Heart right ventricle (tissue), 16 donors: Measurements from ENCODE around the gene SLC8A1. TPM values are rescaled to one million over a fixed set of nuclear protein-coding genes. Genes with fewer than 3 reads are reported as not detected.

ENCODE experiments used
- ATAC-seq, 8 donors: fragments of 200-7000 bp; cut with Tn5 transposase; one replicate each; pipeline ENCODE4 v1.9.1; 2020; ENCODE audit warnings: mild to moderate bottlenecking in 8 of 8, moderate library complexity in 8 of 8, moderate number of reproducible peaks in 1 of 8
- DNase-seq, 2 donors: peaks; one replicate each; pipeline ENCODE4 v3.0.0-alpha.2; 2020
- H3K27ac ChIP-seq, 10 donors: fragments of 200-600 bp; sonication (generic) in 2 of 10; one replicate each; pipeline versions ENCODE4 v1.5.0 to v1.8.0; 2020 to 2022; ENCODE audit warnings: mild to moderate bottlenecking in 3 of 10
- H3K27me3 ChIP-seq, 7 donors: fragments of 200-600 bp; one replicate each; pipeline ENCODE4 v1.8.0; 2021 to 2022; ENCODE audit warnings: mild to moderate bottlenecking in 2 of 7
- H3K36me3 ChIP-seq, 9 donors: fragments of 200-600 bp; sonication (generic) in 1 of 9; one replicate each; pipeline versions ENCODE4 v1.5.0 to v1.8.0; 2020 to 2022; ENCODE audit warnings: mild to moderate bottlenecking in 2 of 9
- H3K4me1 ChIP-seq, 9 donors: fragments of 200-600 bp; sonication (generic) in 1 of 9; one replicate each; pipeline versions ENCODE4 v1.5.0 to v1.8.0; 2020 to 2022; ENCODE audit warnings: mild to moderate bottlenecking in 4 of 9
- H3K4me3 ChIP-seq, 10 donors: fragments of 200-600 bp; sonication (generic) in 2 of 10; one replicate each; pipeline versions ENCODE4 v1.5.0 to v1.8.0; 2020 to 2022; ENCODE audit warnings: mild to moderate bottlenecking in 7 of 10, moderate library complexity in 2 of 10
- H3K9me3 ChIP-seq, 11 donors: fragments of 200-600 bp in 10 of 11; sonication (generic) in 2 of 11; one replicate each; pipeline versions ENCODE4 v1.5.0 to v1.8.0; 2013 to 2022; ENCODE audit warnings: mild to moderate bottlenecking in 2 of 11, control low read depth in 1 of 11, moderate library complexity in 1 of 11
- CTCF ChIP-seq, 9 donors: fragments of 200-600 bp; sonication (generic) in 2 of 9; IDR thresholded peaks; one replicate each; pipeline versions ENCODE4 v1.5.0 to v1.8.0; 2021 to 2022; ENCODE audit warnings: antibody characterized with exemption in 9 of 9, mild to moderate bottlenecking in 5 of 9, moderate library complexity in 1 of 9
- WGBS, 2 donors: extraction: QIAGEN DNeasy Blood & Tissue Kit; methylation state at CpG; one replicate each; pipeline ENCODE4 v1.1.7; 2013; ENCODE audit warnings: inconsistent platforms in 1 of 2; 5-methylcytosine and 5-hydroxymethylcytosine counted together
- intact Hi-C, 10 donors: fragments of 100-400 bp; cut with DNase I; formaldehyde crosslinking; loops; one replicate each; pipeline versions ENCODE4 v1.11.1 to v1.14.2; 2022
- polyA plus RNA-seq, 2 donors: library from polyadenylated mRNA; stranded (reverse); fragments of 200-250 nt; gene quantifications; one replicate each; pipeline ENCODE4 v1.2.3, GENCODE V29; 2013
- total RNA-seq, 10 donors: library from RNA; stranded (reverse); fragmentation: NEBNext Ultra II Directional in 3 of 10; extraction: Animal tissue kit (Norgen Biotek cat#: 25700) in 3 of 10; gene quantifications; one replicate each; pipeline versions ENCODE4 v1.2.1 to v1.2.4, GENCODE V29; 2021 to 2023
- donor health status: Arrhythmogenic right ventricular cardiomyopathy.
- donor health status: ischemic (EF 13 %, LVEDD 7.1; RV severe dilation, severe dysfunction).
- donor health status: healthy with polysubstance abuse.
- donor health status: DM: no; HTN: yes; CAD: no.
- donor health status: DM: no; HTN: no; CAD: no.
- donor health status: ischemic (EF 25% LVEDD 6.9; RV normal size, moderate dysfunction).
- donor health status: ischemic (EF 25% LVEDD 5.7; RV mildly dilated, moderate dysfunction).
- donor health status: healthy.
- donor health status: DM: yes; HTN: yes; CAD: no.
- donor health status: Ischemic cardiomyopathy.
- donor health status: ischemic (EF 35%, LVEDD 5.7; RV mildly dilated, moderate dysfunction).
- donor health status: nonischemic (EF 11% LVEDD 7.7; RV severe dilation, severe dysfunction).
- donor health status: DM: yes; HTN: yes; CAD: no.
- donor health status: PGD.
- donor health status: ischemic (EF 29% LVEDD 5.4; RV normal size, mild dysfunction).
- donor health status: nonischemic (EF 23%, LVEDD 6.1; RV moderate dilation, normal function).

The SLC8A1 gene
- total and polyA plus RNA-seq, 12 donors: 11.1 to 1,497 (median 1,067) TPM

GRCh38 chr2:40374543-40375240, 77.2 kb downstream of the SLC8A1 start:
- no peak overlapping the region for H3K4me3 ChIP-seq
- ATAC-seq (no peak), DNase-seq (no peak)
- H3K4me1 ChIP-seq: peaks cover 13 to 60% (median 41%) of the 10 kb centered on the region in 9 donors
- intact Hi-C loops: no loop called here
- H3K36me3 ChIP-seq: peaks cover 0 to 4% (median 0%) of the 10 kb centered on the region in 9 donors
- 62 to 71% methylated on average over 2 of the region's 2 CpGs for WGBS, 2 donors
- no peaks in the 10 kb centered on the region for H3K9me3 ChIP-seq
- TF ChIP-seq CTCF (IDR thresholded peaks at IDR 0.05): no peak
- no peak overlapping the region for H3K27ac ChIP-seq
- no peaks in the 10 kb centered on the region for H3K27me3 ChIP-seq

GRCh38 chr2:40373111-40373510, 78.8 kb downstream of the SLC8A1 start:
- Histone ChIP-seq H3K4me3 (no peak overlapping the region), H3K9me3 (no peaks in the 10 kb centered on the region), H3K27me3 (no peaks in the 10 kb centered on the region), H3K36me3 (peaks cover 0 to 4% (median 0%) of the 10 kb centered on the region in 9 donors), H3K27ac (peak overlapping the region in 5 of 10 donors; percentile 4 to 64 (median 40)), H3K4me1 (peaks cover 13 to 68% (median 49%) of the 10 kb centered on the region in 9 donors)
- 65 to 66% methylated on average over 1 of the region's 1 CpG for WGBS, 2 donors
- no peak for DNase-seq
- no peak for TF ChIP-seq CTCF (IDR thresholded peaks at IDR 0.05)
- ATAC-seq: no peak
- intact Hi-C loops: no loop called here

- Histone ChIP-seq H3K9me3 (no peaks in the 10 kb centered on the region), H3K4me1 (peaks cover 13 to 68% (median 49%) of the 10 kb centered on the region in 9 donors), H3K27ac (peak overlapping the region in 8 of 10 donors; percentile 27 to 64 (median 39)), H3K27me3 (no peaks in the 10 kb centered on the region), H3K4me3 (no peak overlapping the region), H3K36me3 (peaks cover 0 to 4% (median 0%) of the 10 kb centered on the region in 9 donors)
- WGBS, 2 donors: 39 to 54% methylated on average over 5 of the region's 5 CpGs
- DNase-seq (no peak), ATAC-seq (peak in 5 of 8 donors; percentile 29 to 67 (median 33))
- intact Hi-C loops: no loop called here
- TF ChIP-seq CTCF (IDR thresholded peaks at IDR 0.05): no peak
These were observed 79.5 kb downstream of the SLC8A1 start for GRCh38 chr2:40372283-40372985.

- ATAC-seq (peak; percentile 37 to 81 (median 70)), DNase-seq (peak in 1 of 2 donors; percentile 53)
- 21 to 23% methylated on average over 4 of the region's 4 CpGs for WGBS, 2 donors
- peaks cover 13 to 73% (median 49%) of the 10 kb centered on the region in 9 donors for H3K4me1 ChIP-seq
- H3K9me3 ChIP-seq: no peaks in the 10 kb centered on the region
- peak overlapping the region in 8 of 10 donors; percentile 27 to 64 (median 39) for H3K27ac ChIP-seq
- H3K36me3 ChIP-seq: no peaks in the 10 kb centered on the region
- intact Hi-C loops: no loop called here
- TF ChIP-seq CTCF (IDR thresholded peaks at IDR 0.05): no peak
- H3K27me3 ChIP-seq: no peaks in the 10 kb centered on the region
- no peak overlapping the region for H3K4me3 ChIP-seq
These were observed 80.2 kb downstream of the SLC8A1 start for GRCh38 chr2:40371525-40372282.
